ENCODE data around the gene CLEC4F.

The CLEC4F gene

DNA sequence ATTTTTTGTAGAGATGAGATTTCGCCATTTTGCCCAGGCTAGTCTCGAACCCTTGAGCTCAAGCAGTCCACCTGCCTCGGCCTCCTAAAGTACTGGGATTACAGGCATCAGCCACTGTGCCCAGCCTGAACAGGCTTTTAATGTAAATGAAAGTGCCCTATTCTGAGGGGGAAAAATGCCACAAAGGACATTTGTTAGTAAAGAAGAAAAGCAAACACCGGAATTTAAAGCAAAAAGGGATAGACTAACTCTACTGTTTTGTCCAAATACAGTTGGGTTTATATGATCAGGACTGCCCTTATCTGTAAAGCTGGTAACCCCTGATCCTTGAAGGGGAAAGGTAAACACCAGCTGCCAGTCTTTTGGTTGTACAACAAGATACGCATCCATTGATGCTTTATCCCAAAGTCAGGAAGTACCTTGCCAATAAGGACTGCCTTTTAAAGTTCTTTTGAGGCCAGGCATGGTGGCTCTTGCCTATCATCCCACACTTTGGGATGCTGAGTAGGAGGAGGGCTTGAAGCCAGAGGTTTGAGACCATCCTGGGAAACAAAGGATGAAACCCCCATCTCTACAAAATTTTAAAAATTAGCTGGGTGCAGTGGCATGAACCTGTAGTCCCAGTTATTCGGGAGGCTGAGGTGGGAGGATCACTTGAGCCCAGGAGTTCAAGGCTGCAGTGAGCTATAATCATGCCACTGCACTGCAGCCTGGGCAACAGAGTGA, 13.1 kb downstream of the CLEC4F start:
- TF ChIP-seq EGR1 (IDR thresholded peaks at IDR 0.05): no peak
- no peak for TF ChIP-seq ZBTB7A (IDR thresholded peaks at IDR 0.05; ENCODE audit: low read depth)
- no peak for TF ChIP-seq RAD21 (IDR thresholded peaks at IDR 0.05; ENCODE audit: low read depth)
- TF ChIP-seq CREB1 (IDR thresholded peaks at IDR 0.05; ENCODE audit: low read depth): no peak
- TF ChIP-seq TCF12 (IDR thresholded peaks at IDR 0.05; ENCODE audit: low read depth): no peak
- no peak for TF ChIP-seq YY1 (IDR thresholded peaks at IDR 0.05; ENCODE audit: low read depth)
- TF ChIP-seq FOXM1 (IDR thresholded peaks at IDR 0.05; ENCODE audit: borderline replicate concordance, low read depth): no peak
- no peak for TF ChIP-seq TAF1 (IDR thresholded peaks at IDR 0.05; ENCODE audit: low read depth)
- TF ChIP-seq CEBPB (IDR thresholded peaks at IDR 0.05): no peak
- no peak for TF ChIP-seq EP300 (IDR thresholded peaks at IDR 0.05; ENCODE audit: borderline replicate concordance)
- TF ChIP-seq, protein P1, sequence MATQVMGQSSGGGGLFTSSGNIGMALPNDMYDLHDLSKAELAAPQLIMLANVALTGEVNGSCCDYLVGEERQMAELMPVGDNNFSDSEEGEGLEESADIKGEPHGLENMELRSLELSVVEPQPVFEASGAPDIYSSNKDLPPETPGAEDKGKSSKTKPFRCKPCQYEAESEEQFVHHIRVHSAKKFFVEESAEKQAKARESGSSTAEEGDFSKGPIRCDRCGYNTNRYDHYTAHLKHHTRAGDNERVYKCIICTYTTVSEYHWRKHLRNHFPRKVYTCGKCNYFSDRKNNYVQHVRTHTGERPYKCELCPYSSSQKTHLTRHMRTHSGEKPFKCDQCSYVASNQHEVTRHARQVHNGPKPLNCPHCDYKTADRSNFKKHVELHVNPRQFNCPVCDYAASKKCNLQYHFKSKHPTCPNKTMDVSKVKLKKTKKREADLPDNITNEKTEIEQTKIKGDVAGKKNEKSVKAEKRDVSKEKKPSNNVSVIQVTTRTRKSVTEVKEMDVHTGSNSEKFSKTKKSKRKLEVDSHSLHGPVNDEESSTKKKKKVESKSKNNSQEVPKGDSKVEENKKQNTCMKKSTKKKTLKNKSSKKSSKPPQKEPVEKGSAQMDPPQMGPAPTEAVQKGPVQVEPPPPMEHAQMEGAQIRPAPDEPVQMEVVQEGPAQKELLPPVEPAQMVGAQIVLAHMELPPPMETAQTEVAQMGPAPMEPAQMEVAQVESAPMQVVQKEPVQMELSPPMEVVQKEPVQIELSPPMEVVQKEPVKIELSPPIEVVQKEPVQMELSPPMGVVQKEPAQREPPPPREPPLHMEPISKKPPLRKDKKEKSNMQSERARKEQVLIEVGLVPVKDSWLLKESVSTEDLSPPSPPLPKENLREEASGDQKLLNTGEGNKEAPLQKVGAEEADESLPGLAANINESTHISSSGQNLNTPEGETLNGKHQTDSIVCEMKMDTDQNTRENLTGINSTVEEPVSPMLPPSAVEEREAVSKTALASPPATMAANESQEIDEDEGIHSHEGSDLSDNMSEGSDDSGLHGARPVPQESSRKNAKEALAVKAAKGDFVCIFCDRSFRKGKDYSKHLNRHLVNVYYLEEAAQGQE (IDR thresholded peaks at IDR 0.05; ENCODE audit: low read depth): no peak

DNA sequence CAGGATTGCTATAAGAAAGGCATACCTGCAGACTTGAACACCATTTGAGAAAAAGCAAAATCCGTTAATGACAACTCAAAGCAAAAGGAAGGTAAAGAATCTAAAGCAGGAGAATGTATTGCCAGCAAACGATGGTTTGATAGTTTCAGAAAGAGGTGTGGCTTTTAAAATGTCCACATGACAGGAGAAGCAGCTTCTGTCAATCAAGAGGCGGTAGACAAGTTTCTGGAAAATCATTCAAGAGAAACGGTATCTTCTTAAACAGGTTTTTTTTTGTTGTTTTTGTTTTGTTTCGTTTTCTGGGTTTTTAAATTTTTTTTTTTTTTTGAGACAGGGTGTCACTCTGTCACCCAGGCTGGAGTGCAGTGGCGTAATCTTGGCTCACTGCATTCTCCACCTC, 13.8 kb downstream of the CLEC4F start:
- TF ChIP-seq TEAD4 (IDR thresholded peaks at IDR 0.05) (no peak), CREB1 (IDR thresholded peaks at IDR 0.05; ENCODE audit: low read depth) (no peak), YY1 (IDR thresholded peaks at IDR 0.05; ENCODE audit: low read depth) (no peak), RAD21 (IDR thresholded peaks at IDR 0.05; ENCODE audit: low read depth) (no peak), EP300 (IDR thresholded peaks at IDR 0.05; ENCODE audit: borderline replicate concordance) (no peak), CEBPB (IDR thresholded peaks at IDR 0.05) (no peak), EGR1 (IDR thresholded peaks at IDR 0.05) (no peak), TCF12 (IDR thresholded peaks at IDR 0.05; ENCODE audit: low read depth) (no peak), FOXM1 (IDR thresholded peaks at IDR 0.05; ENCODE audit: borderline replicate concordance, low read depth) (no peak), ZBTB7A (IDR thresholded peaks at IDR 0.05; ENCODE audit: low read depth) (no peak), NFIC (IDR thresholded peaks at IDR 0.05) (no peak)
- TF ChIP-seq, protein P1 (IDR thresholded peaks at IDR 0.05; ENCODE audit: low read depth): no peak
- TF ChIP-seq, protein P2, sequence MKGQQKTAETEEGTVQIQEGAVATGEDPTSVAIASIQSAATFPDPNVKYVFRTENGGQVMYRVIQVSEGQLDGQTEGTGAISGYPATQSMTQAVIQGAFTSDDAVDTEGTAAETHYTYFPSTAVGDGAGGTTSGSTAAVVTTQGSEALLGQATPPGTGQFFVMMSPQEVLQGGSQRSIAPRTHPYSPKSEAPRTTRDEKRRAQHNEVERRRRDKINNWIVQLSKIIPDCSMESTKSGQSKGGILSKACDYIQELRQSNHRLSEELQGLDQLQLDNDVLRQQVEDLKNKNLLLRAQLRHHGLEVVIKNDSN (IDR thresholded peaks at IDR 0.05): no peak
- TF ChIP-seq, protein P3, sequence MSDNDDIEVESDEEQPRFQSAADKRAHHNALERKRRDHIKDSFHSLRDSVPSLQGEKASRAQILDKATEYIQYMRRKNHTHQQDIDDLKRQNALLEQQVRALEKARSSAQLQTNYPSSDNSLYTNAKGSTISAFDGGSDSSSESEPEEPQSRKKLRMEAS (IDR thresholded peaks at IDR 0.05): no peak

DNA sequence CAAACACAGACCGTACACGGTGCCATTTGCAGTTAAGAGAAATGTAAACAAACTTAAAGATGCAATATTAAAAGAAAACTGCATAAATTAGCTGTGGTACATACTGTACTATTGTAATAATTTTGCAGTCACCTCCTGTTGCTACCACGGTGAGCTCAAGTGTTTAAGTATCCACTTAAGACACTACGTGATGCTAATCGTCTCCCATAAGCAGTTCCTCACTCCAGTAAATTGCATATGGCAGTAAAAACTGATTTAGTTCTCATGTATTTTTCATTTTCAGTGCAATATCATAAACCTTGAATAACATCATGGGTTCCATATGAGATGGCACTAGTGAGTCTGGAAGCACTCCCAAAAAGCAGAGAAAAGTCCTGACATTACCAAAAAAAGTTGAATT, 14.4 kb downstream of the CLEC4F start:
- TF ChIP-seq, protein P1 (IDR thresholded peaks at IDR 0.05; ENCODE audit: low read depth): no peak
- TF ChIP-seq ZBTB7A (IDR thresholded peaks at IDR 0.05; ENCODE audit: low read depth) (no peak), TEAD4 (IDR thresholded peaks at IDR 0.05) (no peak), CEBPB (IDR thresholded peaks at IDR 0.05) (no peak), CREB1 (IDR thresholded peaks at IDR 0.05; ENCODE audit: low read depth) (no peak), EGR1 (IDR thresholded peaks at IDR 0.05) (no peak), RAD21 (IDR thresholded peaks at IDR 0.05; ENCODE audit: low read depth) (no peak), NFIC (IDR thresholded peaks at IDR 0.05) (no peak), FOXM1 (IDR thresholded peaks at IDR 0.05; ENCODE audit: borderline replicate concordance, low read depth) (no peak), TCF12 (IDR thresholded peaks at IDR 0.05; ENCODE audit: low read depth) (no peak), YY1 (IDR thresholded peaks at IDR 0.05; ENCODE audit: low read depth) (no peak), EP300 (IDR thresholded peaks at IDR 0.05; ENCODE audit: borderline replicate concordance) (no peak), TAF1 (IDR thresholded peaks at IDR 0.05; ENCODE audit: low read depth) (no peak)
- TF ChIP-seq, protein P3 (IDR thresholded peaks at IDR 0.05): no peak
- TF ChIP-seq, protein P2 (IDR thresholded peaks at IDR 0.05): no peak
